HG03175 (cell line): ENCODE results near the gene PSMD11.
"Not testable (repeated sequence)": the region's sequence is repeated elsewhere in the genome, so short reads cannot be mapped to it uniquely, and the experiment has no call there.

Experiments used
- ATAC-seq: cut with Tn5 transposase; IDR thresholded peaks from one replicate; pipeline ENCODE4 v1.9.1; 2021; ENCODE audit warnings: mild to moderate bottlenecking, moderate library complexity; ENCODE audit not compliant: unreplicated experiment

The PSMD11 gene

DNA sequence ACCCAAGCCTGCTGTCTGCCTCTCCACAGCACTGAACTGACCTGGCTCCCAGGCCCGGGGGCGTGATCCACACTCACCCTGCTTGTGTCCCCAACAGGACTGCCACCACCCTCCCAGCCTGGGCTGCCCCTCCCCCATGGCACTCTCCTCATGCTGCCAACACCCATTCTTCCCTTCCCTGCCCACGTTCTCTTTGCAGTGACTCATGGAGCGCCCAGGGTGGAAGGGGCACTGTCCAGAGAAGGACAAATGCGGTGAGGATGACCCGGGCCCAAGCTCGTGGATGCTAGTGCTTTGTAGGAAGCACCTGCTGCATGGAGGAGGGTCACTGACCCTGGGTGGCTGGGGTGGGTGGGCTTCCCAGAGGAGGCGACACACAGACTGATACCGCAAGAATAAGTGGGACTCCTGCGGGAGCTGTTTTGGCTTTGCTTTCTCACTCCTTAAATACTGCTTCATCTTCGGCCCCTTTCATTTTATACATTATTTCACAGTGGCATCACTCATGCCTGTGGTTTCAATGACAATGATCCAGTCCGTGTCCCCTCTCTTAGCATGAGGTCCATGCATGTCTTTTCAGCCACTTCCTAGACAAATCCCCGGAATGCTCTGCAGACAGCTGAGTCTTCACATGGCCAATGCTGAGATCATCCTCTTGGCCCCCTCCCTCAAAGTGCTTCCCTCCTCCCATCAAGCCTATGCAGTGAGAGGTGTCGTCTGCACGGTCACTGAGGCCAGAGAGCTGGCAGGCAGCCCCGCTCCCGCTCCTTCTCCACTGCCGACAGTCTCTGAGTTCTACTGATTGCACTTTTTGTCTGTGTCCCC, 60.1 kb downstream of the PSMD11 start:
- no peak for ATAC-seq

DNA sequence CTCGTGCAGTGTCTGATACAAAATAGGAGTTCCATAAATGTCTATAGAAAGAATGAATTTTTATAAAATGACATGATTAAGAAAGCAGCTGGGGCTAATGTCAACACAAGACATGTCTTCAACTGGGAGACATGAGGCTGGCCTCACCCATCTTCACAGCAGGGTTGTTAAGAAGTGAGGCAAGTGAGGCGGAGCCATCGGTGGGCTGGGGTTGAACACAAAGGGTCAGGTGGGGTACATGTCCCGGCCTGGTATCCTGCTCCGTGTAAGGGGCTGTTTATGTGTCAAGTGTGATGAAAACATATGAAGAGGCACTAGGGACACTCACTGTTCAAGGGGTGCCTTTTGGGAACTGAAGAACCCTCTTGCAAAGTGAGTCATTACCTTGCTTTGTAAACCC, 64.6 kb downstream of the PSMD11 start:
- ATAC-seq, result no peak

DNA sequence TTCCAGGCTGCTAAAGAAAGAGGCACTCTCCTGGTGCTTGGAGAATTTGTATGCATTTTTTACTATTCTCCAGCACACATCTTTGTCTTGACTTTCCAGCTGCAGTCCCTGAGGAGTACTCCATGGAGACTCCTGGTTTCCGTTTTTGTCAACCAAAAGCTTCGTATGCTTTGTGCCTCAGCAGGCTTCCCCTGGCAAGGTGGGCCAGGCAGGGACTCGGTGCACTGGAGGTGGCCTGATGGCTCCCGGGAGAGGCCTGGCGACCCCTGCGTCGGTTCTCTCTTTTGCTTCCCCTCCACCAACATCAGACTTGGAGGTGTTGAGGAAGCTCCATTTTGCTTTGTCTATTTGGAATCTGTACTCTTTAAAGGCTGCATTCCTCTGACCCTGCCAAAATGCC, 66.2 kb downstream of the PSMD11 start:
- no peak for ATAC-seq

DNA sequence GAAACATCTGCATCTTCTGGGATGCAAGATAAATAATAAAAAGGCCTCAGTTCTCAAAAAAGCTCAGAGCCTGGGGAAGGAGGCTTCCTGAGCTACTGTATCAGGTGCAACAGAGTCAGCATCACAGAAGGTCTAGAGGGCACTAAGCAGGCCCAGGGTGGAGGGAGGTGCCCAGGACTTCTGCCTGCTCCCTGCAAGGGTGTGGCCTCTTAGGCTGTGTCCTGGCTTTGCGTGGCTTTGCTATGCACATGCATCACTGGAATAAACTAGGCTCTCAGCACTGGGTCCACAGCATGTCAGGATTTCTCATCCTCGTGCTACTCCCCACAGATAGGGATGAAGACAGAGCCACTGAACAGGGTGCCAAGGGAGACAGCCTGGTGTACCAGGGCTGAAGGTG, 68.0 kb downstream of the PSMD11 start:
- ATAC-seq, result no peak

DNA sequence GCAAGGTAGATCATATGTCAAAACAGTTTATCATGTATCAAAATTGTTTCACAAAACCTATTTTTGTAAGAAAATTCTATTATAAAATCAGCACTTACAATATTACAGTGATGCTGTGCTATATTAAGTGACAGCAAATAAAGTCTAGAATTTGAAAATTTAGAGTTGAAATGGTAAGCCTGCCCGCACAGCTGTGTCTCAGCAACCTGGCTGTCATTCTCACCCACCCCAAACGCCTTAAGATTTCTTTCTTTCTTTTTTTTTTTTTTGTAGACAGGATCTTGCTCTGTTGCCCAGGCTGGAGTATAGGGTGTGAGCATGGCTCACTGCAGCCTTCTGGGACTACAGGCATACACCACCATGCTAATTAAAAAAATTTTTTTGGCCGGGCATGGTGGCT, 69.3 kb downstream of the PSMD11 start:
- ATAC-seq, result no peak

DNA sequence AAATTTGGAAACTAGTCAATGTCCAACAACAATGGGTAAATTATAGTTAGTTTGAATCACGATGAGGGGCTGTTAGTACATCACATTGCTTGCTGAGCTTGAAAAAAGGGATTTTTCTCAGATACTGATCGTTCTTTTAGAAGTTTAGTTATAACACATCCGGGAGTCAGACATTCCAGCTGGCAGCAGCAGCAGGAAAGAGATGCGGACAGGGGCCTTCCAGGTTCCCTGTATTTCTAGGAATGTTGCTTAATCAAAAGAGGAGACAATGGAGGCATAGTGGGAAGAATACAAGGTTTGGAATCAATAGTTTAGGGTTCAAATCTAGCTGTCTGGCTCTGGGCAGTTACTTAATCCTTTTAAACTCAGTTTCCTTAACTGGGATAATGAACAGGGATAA, 70.3 kb downstream of the PSMD11 start:
- no peak for ATAC-seq

DNA sequence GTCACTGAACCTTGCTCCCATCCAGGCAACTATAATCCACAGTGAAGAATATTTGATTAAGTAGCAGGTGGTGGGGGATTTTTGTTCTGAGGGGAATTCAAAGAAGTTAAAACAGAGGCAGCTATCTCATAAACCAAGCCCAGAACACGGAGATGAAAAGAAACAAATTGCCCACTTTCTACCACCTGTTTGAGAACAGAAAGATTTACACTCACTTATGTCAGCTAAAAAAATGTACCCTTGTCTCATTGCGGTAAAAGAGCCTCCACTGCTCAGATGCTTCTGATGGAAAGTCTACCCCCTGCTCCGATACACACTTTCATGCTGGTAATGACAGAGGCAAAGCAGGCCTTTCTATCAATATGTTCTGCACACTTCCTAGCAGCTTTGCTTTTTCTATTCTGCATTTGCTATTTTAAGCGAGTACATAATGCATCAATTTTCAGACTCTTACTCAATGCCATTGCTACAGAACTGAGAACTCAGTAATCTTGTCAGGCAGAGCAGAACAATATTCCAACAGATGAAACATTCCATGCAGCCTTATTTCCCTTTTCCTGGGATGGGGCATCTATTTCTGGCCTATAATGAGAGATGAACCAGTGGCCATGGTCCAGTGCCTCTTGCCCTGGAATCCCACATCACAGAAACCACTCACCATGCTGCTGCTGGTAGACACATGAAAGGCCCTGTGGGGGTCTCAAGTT, 71.5 kb downstream of the PSMD11 start:
- ATAC-seq, result no peak

DNA sequence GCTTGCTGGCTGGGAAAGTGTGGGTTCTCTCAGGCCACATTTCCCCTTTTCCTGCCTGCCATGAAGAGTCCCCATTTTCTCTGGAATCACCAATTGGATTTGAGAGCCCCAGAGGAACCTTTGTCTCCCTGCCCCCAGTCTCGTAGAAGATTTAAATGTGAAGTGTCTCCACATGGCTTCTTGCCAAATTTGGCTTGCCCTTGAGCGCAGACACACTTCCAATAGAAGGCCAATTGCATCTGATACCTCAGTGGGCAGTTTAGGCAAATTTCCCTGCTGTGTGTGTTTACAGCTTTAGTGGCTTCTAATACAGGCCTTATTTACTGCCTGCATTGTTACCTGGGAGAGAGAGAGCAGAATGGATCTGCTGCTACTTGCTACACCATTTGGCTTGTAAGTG, 72.1 kb downstream of the PSMD11 start:
- no peak for ATAC-seq

DNA sequence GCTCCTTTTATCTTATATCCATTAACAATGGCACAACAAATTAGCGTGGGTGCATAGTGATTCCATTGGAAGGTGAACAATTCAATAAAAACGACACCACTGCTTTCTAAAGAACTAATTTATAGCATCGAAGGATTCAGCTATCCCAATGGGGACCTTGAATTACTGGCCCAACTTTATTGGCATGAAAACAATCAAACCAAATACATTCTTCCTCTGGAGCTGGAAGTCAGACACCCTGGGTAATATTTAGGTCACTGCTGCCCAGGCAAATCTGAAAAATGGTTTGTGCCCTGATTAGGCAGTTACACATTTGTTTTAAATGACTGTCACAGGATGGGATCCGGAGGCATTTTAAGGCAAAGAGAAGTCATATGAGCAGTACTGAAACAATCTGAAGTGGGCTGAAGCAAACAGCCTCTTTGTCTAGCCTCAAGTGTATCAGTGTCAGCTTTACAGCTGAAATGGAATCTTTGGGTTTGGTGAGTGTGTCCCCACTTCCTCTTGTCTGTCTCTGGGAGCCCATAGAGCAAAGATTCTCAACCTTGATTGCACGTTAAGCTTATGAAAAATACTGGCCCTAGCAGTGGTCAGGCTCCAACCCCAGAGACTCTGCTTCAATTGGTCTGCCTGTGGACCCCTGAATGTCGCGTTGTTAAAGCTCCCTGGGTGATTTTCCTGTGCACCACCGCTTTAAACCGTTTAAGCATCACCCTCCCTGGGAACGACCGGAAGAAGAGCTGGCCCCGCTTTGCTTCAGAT, 72.8 kb downstream of the PSMD11 start:
- ATAC-seq, result no peak

DNA sequence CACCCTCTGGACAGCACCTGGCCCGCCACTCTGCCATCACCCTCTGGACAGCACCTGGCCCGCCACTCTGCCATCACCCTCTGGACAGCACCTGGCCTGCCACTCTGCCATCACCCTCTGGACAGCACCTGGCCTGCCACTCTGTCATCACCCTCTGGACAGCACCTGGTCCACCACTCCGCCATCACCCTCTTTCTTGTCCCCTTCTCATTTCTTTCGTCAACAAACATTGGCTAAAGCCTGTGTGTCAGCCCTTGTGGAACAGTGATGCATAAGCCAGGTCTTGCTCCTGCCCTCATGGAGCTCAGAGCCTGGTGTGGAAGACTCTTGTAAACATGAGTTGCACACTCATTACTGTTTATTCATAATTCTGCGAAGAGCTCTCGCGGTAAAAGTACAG, 73.7 kb downstream of the PSMD11 start:
- no peak for ATAC-seq

DNA sequence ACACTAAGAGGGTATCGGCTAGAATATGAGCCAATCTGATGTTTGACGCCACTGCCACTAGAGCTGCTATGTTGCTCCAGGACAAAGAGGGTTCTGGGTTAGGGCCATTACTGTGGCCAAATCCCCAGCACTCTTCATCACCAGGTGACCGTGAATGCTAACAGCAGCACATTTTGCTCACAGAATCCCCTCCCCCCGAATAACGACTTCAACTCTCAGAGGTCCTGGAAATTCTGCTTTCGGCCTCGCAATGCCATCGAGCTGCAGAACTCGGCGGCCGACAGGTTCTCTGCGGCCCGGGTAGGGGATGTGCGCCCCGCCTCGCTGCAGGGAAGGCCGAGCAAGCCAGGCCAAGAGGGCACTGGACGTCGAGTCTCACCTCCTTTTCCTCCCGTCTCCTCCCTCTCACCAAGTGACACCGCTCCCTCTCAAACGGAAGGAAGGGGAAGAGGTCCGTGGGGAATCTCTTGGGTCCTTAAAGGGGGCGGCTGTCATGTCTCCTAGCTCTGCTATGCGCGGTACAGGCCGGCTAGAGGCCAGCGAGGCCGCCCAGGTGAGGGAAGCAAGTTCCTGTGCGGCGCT, 74.4 kb downstream of the PSMD11 start:
- no peak for ATAC-seq

DNA sequence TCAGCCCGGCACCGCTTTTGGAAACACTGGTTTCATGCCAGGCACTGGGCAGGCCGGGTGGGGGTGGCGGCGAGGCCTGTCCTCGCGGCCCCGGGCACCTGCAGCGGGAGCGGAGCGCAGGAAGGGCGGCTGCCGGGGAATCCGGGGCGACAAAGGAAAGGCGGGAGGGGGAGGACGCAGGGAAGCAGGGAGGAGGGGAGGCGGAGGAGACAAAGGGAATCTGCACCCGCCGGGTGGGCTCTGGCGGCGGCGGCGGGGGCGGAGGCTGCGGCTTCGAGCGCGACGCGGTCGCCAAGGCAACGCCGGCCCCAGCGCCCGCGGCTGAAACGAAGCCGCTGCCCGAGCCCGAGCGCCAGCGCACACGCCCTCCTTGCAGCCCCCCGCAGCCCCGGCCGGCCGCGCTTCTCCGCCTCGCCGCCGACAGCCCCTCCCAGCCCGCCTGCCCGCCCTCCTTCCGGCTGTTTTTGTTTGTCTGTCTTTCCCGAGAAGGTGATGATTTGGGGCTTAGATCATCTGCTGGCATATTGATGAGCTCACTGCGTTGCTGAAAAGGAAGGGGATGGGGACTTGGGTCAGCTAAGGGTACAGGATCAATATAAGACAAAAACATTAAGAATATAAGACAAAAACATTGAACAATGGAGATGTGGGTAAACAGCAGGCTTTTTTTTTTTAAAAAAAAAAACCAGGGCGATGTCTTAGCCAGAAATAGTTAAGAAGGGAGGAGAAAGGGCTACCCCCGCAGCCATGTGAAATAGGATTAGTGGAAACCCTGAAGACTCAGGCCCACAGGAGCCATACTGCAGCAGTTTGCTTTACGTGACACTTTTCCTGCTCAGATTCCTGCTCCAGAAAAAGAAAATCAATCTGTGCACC, 75.2 kb downstream of the PSMD11 start:
- no peak for ATAC-seq

DNA sequence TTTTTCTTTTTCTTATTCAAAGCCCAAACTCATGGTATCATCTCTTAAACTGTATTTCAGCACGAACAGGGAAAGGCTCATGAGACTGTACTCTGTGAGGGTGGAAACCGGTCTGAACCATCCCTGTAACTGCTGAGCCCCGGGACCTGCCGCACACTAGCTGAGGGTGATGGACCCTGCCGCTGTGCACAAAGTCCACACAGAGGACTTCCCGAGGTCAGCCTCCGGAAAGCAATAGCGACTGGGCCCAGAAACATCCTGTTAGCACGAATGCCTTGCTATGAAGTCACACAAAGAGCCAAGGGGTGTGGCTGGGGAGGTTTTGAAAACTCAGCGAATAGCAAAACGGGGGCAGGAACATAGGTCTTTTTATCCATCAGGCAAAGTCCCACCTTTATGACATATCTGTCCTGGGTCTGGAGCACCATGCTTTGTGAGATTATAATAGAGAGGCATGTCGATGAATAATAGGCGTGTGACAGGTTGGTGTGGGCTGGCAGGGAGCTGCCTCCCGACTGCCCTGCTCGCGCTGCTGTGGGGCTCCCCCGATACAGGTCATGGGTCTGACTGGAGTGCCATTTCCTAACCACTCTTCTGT, 75.9 kb downstream of the PSMD11 start:
- ATAC-seq, result no peak

DNA sequence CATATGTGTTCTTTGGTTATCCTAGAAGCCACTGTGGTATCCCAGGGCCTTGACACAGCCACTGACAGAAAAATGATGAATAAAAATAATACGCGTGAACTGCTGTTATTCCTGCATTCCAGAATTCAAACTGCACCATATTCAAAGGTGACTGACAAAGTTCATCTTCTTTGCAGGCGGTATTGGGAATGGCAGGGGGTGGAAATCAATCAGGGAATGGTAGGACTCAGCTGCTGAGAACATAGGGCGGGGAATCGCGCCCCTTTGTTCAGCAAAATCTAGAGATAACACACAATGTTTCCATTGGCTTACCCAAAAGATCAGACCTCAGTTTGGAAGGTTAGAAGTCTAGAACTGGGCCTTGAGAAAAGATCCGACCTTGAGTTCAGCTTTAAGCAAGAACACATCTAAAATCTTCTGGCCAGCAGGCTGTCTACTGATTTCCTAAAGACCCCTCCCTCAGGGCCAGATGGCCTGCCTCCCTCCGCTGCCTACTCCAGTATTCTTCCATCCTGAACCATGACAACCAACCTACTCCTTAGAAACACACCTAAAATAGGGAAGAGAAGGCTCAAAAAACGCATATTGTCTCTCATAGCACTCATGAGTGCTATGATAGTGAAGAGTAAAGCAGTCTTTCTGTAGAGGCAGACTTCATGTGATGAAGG, 76.6 kb downstream of the PSMD11 start:
- no peak for ATAC-seq

DNA sequence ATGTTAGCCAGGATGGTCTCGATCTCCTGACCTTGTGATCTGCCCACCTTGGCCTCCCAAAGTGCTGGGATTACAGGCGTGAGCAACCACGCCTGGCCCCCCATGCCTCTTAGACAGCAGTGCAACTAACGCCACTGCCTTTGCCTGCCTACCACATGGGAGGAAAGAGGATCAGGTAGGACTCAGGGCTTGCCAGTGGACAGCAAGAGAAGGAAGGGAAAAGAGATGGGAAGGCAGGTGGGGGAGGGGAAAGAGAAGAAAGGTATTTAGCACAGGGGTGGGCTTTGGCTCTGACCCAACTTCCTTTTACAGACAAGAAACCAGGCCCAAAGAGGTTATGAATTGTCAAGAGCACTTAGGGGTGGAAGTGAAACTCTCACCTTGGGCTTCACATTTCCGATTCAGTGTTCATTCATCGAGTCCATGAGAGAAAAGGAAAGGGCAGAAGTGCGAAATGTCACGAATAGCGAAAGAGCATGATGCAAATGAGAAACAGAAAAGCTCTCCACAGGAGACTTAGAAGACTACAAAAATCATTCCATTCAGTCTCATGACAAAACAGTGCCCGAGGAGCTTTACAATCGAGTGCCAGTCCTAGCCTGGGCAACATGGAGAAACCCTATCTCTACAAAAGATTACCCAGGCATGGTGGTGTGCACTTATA, 78.8 kb downstream of the PSMD11 start:
- ATAC-seq, result peak; percentile 63

DNA sequence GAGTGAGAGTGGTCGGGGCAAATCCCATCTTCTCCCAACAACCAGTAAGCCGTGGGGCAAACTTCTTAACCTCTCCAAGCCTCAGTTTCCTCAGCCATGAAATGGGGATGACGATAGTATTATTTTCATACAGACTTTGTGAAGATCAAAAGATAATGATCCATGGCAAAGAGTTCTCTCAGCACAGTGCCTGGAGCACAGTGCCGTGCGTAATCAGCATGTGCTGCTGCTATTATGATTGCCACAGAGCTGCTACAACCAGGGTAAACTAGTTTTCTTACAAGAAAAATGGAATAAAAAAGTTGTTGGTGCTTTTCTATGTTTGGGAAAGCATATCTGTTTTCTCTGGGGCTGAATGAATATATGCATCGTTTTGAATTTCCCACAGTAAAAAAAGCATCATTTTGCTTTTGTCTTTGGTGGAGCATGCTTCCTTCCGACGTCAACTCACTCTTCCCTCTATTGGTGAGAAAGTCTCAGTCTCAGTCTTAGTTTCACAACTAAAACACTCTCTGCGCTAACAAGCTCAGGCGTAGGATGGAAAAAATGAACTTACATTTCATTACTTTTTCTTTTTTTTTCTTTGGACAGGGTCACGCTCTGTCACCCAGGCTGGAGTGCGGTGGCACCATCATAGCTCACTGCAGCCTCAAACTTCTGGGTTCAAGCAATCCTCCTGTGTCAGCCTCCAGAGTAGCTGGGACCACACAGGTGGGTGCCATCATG, 79.7 kb downstream of the PSMD11 start:
- peak; percentile 51 for ATAC-seq

DNA sequence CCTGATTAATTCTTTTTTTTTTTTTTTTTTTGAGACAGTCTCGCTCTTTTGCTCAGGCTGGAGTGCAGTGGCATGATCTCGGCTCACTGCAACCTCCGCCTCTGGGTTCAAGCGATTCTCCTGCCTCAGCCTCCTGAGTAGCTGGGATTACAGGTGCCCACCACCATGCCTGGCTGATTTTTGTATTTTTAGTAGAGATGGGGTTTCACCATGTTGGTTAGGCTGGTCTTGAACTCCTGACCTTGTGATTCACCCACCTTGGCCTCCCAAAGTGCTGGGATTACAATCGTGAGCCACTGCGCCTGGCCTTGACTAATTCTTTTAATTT, 80.2 kb downstream of the PSMD11 start:
- ATAC-seq, result not testable (repeated sequence)

DNA sequence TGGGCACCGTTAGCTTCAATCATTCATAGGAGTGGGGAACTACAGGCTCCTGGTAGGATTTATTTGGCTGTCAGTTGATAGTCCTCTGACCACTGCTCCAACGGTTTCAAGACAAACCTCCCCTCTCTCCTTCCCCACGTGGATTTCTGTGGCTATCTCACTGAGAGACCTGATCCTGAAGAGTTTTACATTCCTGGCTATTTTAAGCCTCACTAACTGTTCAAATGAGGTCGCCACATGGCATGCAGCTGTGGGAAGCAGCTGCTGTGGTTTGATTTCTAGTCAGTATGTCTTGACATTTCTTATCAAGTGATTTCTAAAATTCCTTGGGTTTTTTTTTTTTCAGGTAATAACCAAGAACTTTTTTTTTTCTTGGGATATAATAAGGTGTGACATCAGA, 80.8 kb downstream of the PSMD11 start:
- no peak for ATAC-seq
